Measurements from ENCODE around the gene ZNF813.
"Not testable (repeated sequence)": the region's sequence is repeated elsewhere in the genome, so short reads cannot be mapped to it uniquely, and the experiment has no call there.

Gene ZNF813

GRCh38 chr19:53467485-53468262 is at the start of gene ZNF813:
TSS of gene ZNF813 (plus strand) at chr19:53467733. CDS start at chr19:53483823, 16,090 bp downstream.
- peak; percentile 75 for DNase-seq (ENCODE audit: low spot score)

GRCh38 chr19:53420520-53421315 is 46.8 kb upstream of the ZNF813 start:
- DNase-seq (ENCODE audit: low spot score) = not testable (repeated sequence)

GRCh38 chr19:53422551-53422950 is 45.0 kb upstream of the ZNF813 start:
- no peak for DNase-seq (ENCODE audit: low spot score)

GRCh38 chr19:53423074-53423473 is 44.5 kb upstream of the ZNF813 start:
- DNase-seq (ENCODE audit: low spot score) = not testable (repeated sequence)

- not testable (repeated sequence) for DNase-seq (ENCODE audit: low spot score)
Observed at GRCh38 chr19:53423680-53424079, 43.9 kb upstream of the ZNF813 start.

- DNase-seq (ENCODE audit: low spot score) = peak; percentile 60
Observed at GRCh38 chr19:53424968-53425597, 42.5 kb upstream of the ZNF813 start.

- peak; percentile 87 for DNase-seq (ENCODE audit: low spot score)
Observed at GRCh38 chr19:53431399-53432087, 36.0 kb upstream of the ZNF813 start, which contains the start of gene ZNF761. TSS of gene ZNF761 (plus strand) at chr19:53431984. CDS start at chr19:53447269, 15,285 bp downstream.

- peak; percentile 1 for DNase-seq (ENCODE audit: low spot score)
Observed at GRCh38 chr19:53432088-53432661, 35.4 kb upstream of the ZNF813 start.

- DNase-seq (ENCODE audit: low spot score) = not testable (repeated sequence)
Observed at GRCh38 chr19:53443809-53444208, 23.7 kb upstream of the ZNF813 start.

- DNase-seq (ENCODE audit: low spot score) = not testable (repeated sequence)
Observed at GRCh38 chr19:53447196-53447595, 20.3 kb upstream of the ZNF813 start.

- DNase-seq (ENCODE audit: low spot score) = no peak
Observed at GRCh38 chr19:53455828-53456227, 11.7 kb upstream of the ZNF813 start.

GRCh38 chr19:53460131-53460721 is 7.3 kb upstream of the ZNF813 start:
- not testable (repeated sequence) for DNase-seq (ENCODE audit: low spot score)

- no peak for DNase-seq (ENCODE audit: low spot score)
Observed at GRCh38 chr19:53461866-53462265, 5.7 kb upstream of the ZNF813 start.

- no peak for DNase-seq (ENCODE audit: low spot score)
Observed at GRCh38 chr19:53462861-53463260, 4.7 kb upstream of the ZNF813 start.

- DNase-seq (ENCODE audit: low spot score) = no peak
Observed at GRCh38 chr19:53463263-53463662, 4.3 kb upstream of the ZNF813 start.

GRCh38 chr19:53466726-53467484 is 628 bp upstream of the ZNF813 start:
- DNase-seq (ENCODE audit: low spot score) = no peak

GRCh38 chr19:53468628-53469027 is 1.1 kb downstream of the ZNF813 start:
- DNase-seq (ENCODE audit: low spot score) = not testable (repeated sequence)

- no peak for DNase-seq (ENCODE audit: low spot score)
Observed at GRCh38 chr19:53471916-53472315, 4.4 kb downstream of the ZNF813 start.

- not testable (repeated sequence) for DNase-seq (ENCODE audit: low spot score)
Observed at GRCh38 chr19:53474832-53475231, 7.3 kb downstream of the ZNF813 start.

- not testable (repeated sequence) for DNase-seq (ENCODE audit: low spot score)
Observed at GRCh38 chr19:53475470-53475869, 7.9 kb downstream of the ZNF813 start.
